IPS-NIHi7 (cell line): ENCODE data around the gene NDFIP2.
"Not testable (repeated sequence)": the region's sequence is repeated elsewhere in the genome, so short reads cannot be mapped to it uniquely, and the experiment has no call there.

Source experiments
- DNase-seq: peaks from one replicate; pipeline ENCODE4 v3.0.0; 2012; ENCODE audit warnings: mixed read lengths; ENCODE audit errors: extremely low spot score

Gene NDFIP2

GRCh38 chr13:79593641-79594275 is 112.8 kb downstream of the NDFIP2 start:
- no peak for DNase-seq

- not testable (repeated sequence) for DNase-seq
Measured at GRCh38 chr13:79600146-79600545, 119.2 kb downstream of the NDFIP2 start.

GRCh38 chr13:79602936-79603335 is 122.0 kb downstream of the NDFIP2 start:
- no peak for DNase-seq

GRCh38 chr13:79604752-79605151 is 123.8 kb downstream of the NDFIP2 start:
- DNase-seq, result no peak
